ENCODE measurements around the gene RPL36A.
A peak's percentile ranks its signal among the peaks of the same experiment; 100 is the strongest.

RPL36A gene

GRCh38 chrX:101391831-101392230 is 1.0 kb downstream of the RPL36A start:
- no peak for DNase-seq (ENCODE audit: low read depth in 1 of 2, low spot score in 1 of 2)

GRCh38 chrX:101393530-101394305 is 2.9 kb downstream of the RPL36A start:
- DNase-seq (ENCODE audit: low read depth in 1 of 2, low spot score in 1 of 2), result no peak

GRCh38 chrX:101394372-101394771 is 3.6 kb downstream of the RPL36A start:
- no peak for DNase-seq (ENCODE audit: low read depth in 1 of 2, low spot score in 1 of 2)

- DNase-seq (ENCODE audit: low read depth in 1 of 2, low spot score in 1 of 2), result no peak
Measured at GRCh38 chrX:101395789-101396188, 5.0 kb downstream of the RPL36A start.

- DNase-seq (ENCODE audit: low read depth in 1 of 2, low spot score in 1 of 2), result no peak
Measured at GRCh38 chrX:101397779-101398178, 7.0 kb downstream of the RPL36A start.

- no peak for DNase-seq (ENCODE audit: low read depth in 1 of 2, low spot score in 1 of 2)
Measured at GRCh38 chrX:101398694-101399093, 7.9 kb downstream of the RPL36A start.

GRCh38 chrX:101399825-101400224 is 9.0 kb downstream of the RPL36A start:
- DNase-seq (ENCODE audit: low read depth in 1 of 2, low spot score in 1 of 2), result no peak

GRCh38 chrX:101407167-101407747 is 16.4 kb downstream of the RPL36A start:
- no peak for DNase-seq (ENCODE audit: low read depth in 1 of 2, low spot score in 1 of 2)

GRCh38 chrX:101407748-101408531 is 17.1 kb downstream of the RPL36A start, which contains the start of the genes GLA and HNRNPH2:
TSS of gene GLA (minus strand) at chrX:101407925. CDS start at chrX:101407903, 22 bp downstream.
TSS of gene HNRNPH2 (plus strand) at chrX:101408222. CDS start at chrX:101411989, 3,767 bp downstream.
- DNase-seq (ENCODE audit: low read depth in 1 of 2, low spot score in 1 of 2), result peak; percentile 57 to 76

- DNase-seq (ENCODE audit: low read depth in 1 of 2, low spot score in 1 of 2), result no peak
Measured at GRCh38 chrX:101408532-101408841, 17.7 kb downstream of the RPL36A start.

- no peak for DNase-seq (ENCODE audit: low read depth in 1 of 2, low spot score in 1 of 2)
Measured at GRCh38 chrX:101409043-101409442, 18.2 kb downstream of the RPL36A start.

- no peak for DNase-seq (ENCODE audit: low read depth in 1 of 2, low spot score in 1 of 2)
Measured at GRCh38 chrX:101410461-101410860, 19.6 kb downstream of the RPL36A start.

GRCh38 chrX:101411984-101412383 is 21.2 kb downstream of the RPL36A start:
- no peak for DNase-seq (ENCODE audit: low read depth in 1 of 2, low spot score in 1 of 2)

- no peak for DNase-seq (ENCODE audit: low read depth in 1 of 2, low spot score in 1 of 2)
Measured at GRCh38 chrX:101415180-101416145, 24.7 kb downstream of the RPL36A start.

GRCh38 chrX:101416691-101417090 is 25.9 kb downstream of the RPL36A start:
- DNase-seq (ENCODE audit: low read depth in 1 of 2, low spot score in 1 of 2), result no peak

- no peak for DNase-seq (ENCODE audit: low read depth in 1 of 2, low spot score in 1 of 2)
Measured at GRCh38 chrX:101417190-101417589, 26.4 kb downstream of the RPL36A start.

GRCh38 chrX:101417981-101418841 is 27.4 kb downstream of the RPL36A start:
- DNase-seq (ENCODE audit: low read depth in 1 of 2, low spot score in 1 of 2), result peak in 1 of 2 donors; percentile 7

- DNase-seq (ENCODE audit: low read depth in 1 of 2, low spot score in 1 of 2), result no peak
Measured at GRCh38 chrX:101419489-101419888, 28.7 kb downstream of the RPL36A start.

GRCh38 chrX:101427954-101428353 is 37.1 kb downstream of the RPL36A start:
- no peak for DNase-seq (ENCODE audit: low read depth in 1 of 2, low spot score in 1 of 2)

- no peak for DNase-seq (ENCODE audit: low read depth in 1 of 2, low spot score in 1 of 2)
Measured at GRCh38 chrX:101429934-101430333, 39.1 kb downstream of the RPL36A start.

All from activated T-helper 1 cell treated with anti-CD3 and anti-CD28 coated beads, Interleukin-2, amount 50 U/mL, for 16 hours (primary cell).